ENCODE results near the gene AP2A2.

Gene AP2A2

DNA sequence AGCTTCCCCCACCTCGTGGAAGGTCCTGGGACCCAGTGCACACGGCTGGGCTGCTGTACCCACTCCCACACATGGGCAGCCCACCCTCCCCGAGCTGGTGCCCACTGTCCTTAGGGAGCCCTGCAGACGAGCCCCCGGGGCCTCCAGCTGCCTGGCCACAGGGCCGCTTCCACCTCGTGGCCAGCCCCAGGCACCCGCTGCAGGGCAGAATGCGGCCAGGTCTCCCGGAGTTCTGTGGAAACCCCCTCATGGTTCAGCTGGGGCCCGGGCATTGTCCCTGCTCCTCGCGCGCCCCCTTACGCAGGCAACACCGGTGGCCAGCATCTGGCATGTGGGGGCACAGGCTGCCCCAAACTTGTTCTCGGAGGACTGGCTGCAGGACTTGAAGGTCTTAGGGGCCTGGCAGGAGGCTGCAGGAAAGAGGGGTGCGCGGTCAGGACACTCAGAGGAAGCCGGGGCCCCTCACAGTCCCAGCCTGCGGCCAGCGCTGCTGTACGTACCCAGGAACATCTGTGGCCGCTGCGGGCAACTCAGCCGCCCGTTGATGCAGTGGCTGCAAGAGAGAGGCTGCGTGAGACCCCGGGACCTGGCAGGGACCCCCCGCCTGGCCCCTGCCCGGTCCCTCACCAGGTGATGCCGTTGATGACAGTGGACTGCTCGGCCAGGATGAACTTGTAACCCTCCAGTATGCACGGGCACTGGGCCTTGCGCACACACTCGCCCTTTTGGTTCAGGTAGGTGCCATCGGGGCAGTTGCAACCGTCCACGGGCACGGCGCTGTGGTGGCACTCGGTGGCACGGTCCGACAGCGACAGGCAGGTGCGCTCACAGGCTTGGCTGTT lies 101.2 kb downstream of the AP2A2 start:
- Histone ChIP-seq H3K4me3 (ENCODE audit: low read depth, low read length) (no peak overlapping the region), H3K9ac (ENCODE audit: low read depth, low read length) (no peak overlapping the region), H3K27me3 (ENCODE audit: control insufficient read depth, insufficient read depth, low read length) (no peaks in the 10 kb centered on the region), H3K36me3 (ENCODE audit: control insufficient read depth, insufficient read depth, low read length) (peaks cover 5% of the 10 kb centered on the region), H3K9me3 (ENCODE audit: control insufficient read depth, insufficient read depth, low read length) (no peaks in the 10 kb centered on the region), H3K4me1 (ENCODE audit: control insufficient read depth, insufficient read depth, low read length) (no peaks in the 10 kb centered on the region)

DNA sequence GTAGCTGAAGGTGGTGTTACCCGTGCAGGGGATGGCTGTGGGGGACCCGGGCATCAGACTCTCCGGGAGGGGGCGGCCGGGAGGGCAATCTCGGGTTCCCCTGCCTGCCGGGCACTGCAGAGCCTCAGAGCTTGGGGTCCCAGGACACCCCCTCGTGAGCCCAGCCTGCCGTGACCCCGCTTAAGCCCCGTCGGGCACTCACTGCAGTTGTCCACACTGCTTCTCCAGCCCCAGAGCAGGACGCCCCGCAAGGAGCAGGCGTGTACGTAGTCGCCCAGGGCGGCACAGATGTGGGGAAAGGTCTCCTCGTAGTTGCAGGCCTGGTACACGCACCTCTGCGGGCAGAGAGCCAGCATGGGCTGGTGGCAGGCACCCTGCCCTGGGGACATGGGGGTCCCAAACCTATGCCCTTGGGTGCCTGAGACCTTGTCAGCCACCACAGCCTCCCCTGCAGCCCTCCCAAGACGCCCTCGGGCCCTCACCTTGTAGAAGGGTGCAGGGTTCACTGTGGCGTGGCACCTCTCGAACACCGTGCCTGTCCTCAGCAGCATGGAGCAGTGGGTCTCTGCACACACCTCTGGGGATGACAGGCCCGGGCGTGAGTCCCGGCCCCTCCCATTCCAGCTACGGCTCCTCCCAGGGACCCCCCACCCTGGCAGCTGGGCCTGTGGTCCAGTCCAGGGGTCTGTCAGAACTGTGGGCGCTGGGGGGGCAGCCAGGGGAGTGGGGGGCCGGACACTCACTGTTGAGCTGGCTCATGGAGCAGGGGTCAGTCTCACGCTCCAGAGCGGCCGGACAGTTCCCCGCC lies 102.0 kb downstream of the AP2A2 start:
- Histone ChIP-seq H3K4me1 (ENCODE audit: control insufficient read depth, insufficient read depth, low read length) (no peaks in the 10 kb centered on the region), H3K27me3 (ENCODE audit: control insufficient read depth, insufficient read depth, low read length) (no peaks in the 10 kb centered on the region), H3K36me3 (ENCODE audit: control insufficient read depth, insufficient read depth, low read length) (peaks cover 5% of the 10 kb centered on the region)

GRCh38 chr11:1028291-1028540 lies 102.5 kb downstream of the AP2A2 start:
- Histone ChIP-seq H3K27me3 (ENCODE audit: control insufficient read depth, insufficient read depth, low read length) (no peaks in the 10 kb centered on the region), H3K9me3 (ENCODE audit: control insufficient read depth, insufficient read depth, low read length) (no peaks in the 10 kb centered on the region), H3K4me3 (ENCODE audit: low read depth, low read length) (no peak overlapping the region), H3K9ac (ENCODE audit: low read depth, low read length) (no peak overlapping the region), H3K36me3 (ENCODE audit: control insufficient read depth, insufficient read depth, low read length) (peaks cover 5% of the 10 kb centered on the region), H3K4me1 (ENCODE audit: control insufficient read depth, insufficient read depth, low read length) (no peaks in the 10 kb centered on the region)

More for the DNA sequence above, 102.0 kb downstream of the AP2A2 start:
- no peak overlapping the region for H3K9ac ChIP-seq (ENCODE audit: low read depth, low read length)
- no peak overlapping the region for H3K4me3 ChIP-seq (ENCODE audit: low read depth, low read length)
- H3K9me3 ChIP-seq (ENCODE audit: control insufficient read depth, insufficient read depth, low read length), result no peaks in the 10 kb centered on the region

GRCh38 chr11:1028616-1029015 lies 102.9 kb downstream of the AP2A2 start:
- Histone ChIP-seq H3K4me1 (ENCODE audit: control insufficient read depth, insufficient read depth, low read length) (no peaks in the 10 kb centered on the region), H3K9me3 (ENCODE audit: control insufficient read depth, insufficient read depth, low read length) (no peaks in the 10 kb centered on the region), H3K36me3 (ENCODE audit: control insufficient read depth, insufficient read depth, low read length) (peaks cover 5% of the 10 kb centered on the region), H3K4me3 (ENCODE audit: low read depth, low read length) (no peak overlapping the region), H3K9ac (ENCODE audit: low read depth, low read length) (no peak overlapping the region), H3K27me3 (ENCODE audit: control insufficient read depth, insufficient read depth, low read length) (no peaks in the 10 kb centered on the region)

DNA sequence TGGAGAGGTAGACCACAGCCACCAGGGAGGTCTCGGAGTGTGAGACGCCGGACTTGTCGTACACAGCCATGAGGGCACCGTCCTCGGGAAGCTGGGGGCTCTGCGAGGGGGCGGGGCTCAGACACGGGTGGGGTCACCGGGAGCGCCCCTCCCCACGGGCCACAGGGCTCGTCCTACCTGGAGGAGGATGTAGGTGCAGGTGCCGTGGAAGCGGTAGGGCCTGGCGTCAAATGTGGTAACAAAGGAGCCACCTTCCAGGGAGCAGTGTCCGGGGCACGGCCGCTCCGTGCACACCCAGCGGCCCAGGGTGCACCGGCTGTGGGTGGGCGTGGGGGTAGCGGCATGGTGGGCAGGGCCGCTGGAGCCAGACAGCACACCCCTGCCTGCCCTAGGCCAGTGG lies 103.4 kb downstream of the AP2A2 start:
- Histone ChIP-seq H3K27me3 (ENCODE audit: control insufficient read depth, insufficient read depth, low read length) (no peaks in the 10 kb centered on the region), H3K36me3 (ENCODE audit: control insufficient read depth, insufficient read depth, low read length) (peaks cover 5% of the 10 kb centered on the region), H3K4me3 (ENCODE audit: low read depth, low read length) (no peak overlapping the region), H3K4me1 (ENCODE audit: control insufficient read depth, insufficient read depth, low read length) (no peaks in the 10 kb centered on the region), H3K9me3 (ENCODE audit: control insufficient read depth, insufficient read depth, low read length) (no peaks in the 10 kb centered on the region), H3K9ac (ENCODE audit: low read depth, low read length) (no peak overlapping the region)

DNA sequence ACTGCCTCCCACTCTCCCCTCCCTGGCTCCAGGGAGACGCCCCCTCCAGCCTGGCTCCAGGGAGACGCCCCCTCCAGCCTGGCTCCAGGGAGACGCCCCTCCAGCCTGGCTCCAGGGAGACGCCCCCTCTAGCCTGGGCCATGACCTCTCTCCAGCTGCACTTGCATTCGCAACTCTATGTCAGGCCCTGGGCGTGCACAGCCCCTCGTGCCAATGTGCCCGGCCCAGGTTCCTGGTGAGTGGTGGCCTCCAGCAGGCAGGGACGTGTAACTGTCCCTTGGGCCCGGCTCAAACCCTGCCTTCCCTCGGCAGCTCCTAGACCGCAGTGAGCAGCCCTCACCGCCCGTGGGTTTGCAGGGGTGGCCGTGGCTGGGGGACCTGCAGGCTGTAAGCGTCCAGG lies 104.0 kb downstream of the AP2A2 start:
- no peaks in the 10 kb centered on the region for H3K27me3 ChIP-seq (ENCODE audit: control insufficient read depth, insufficient read depth, low read length)
- H3K4me1 ChIP-seq (ENCODE audit: control insufficient read depth, insufficient read depth, low read length), result no peaks in the 10 kb centered on the region

DNA sequence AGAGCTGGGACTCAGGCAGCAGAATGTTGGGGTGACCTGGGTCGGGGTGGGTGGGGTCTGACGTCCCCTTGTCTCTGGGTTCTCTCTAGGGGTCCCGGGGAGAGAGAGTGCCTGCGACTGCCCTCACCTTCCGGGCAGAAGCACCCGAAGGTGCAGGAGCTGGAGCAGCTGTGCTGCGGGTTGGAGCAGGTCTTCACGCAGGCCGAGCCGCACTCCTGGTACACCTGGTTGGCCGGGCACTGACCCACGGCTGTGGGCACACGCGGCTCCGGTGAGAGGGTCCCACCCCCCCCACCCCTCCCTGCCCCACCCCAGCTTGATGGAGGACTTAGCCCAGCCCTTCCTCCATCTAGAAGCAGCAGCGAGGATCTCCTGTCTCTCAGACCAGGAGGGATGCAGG lies 104.4 kb downstream of the AP2A2 start:
- Histone ChIP-seq H3K9me3 (ENCODE audit: control insufficient read depth, insufficient read depth, low read length) (no peaks in the 10 kb centered on the region), H3K27me3 (ENCODE audit: control insufficient read depth, insufficient read depth, low read length) (no peaks in the 10 kb centered on the region)

More for the DNA sequence above, 104.0 kb downstream of the AP2A2 start:
- no peak overlapping the region for H3K4me3 ChIP-seq (ENCODE audit: low read depth, low read length)
- no peak overlapping the region for H3K9ac ChIP-seq (ENCODE audit: low read depth, low read length)
- H3K9me3 ChIP-seq (ENCODE audit: control insufficient read depth, insufficient read depth, low read length), result no peaks in the 10 kb centered on the region
- H3K36me3 ChIP-seq (ENCODE audit: control insufficient read depth, insufficient read depth, low read length), result peaks cover 2% of the 10 kb centered on the region

DNA sequence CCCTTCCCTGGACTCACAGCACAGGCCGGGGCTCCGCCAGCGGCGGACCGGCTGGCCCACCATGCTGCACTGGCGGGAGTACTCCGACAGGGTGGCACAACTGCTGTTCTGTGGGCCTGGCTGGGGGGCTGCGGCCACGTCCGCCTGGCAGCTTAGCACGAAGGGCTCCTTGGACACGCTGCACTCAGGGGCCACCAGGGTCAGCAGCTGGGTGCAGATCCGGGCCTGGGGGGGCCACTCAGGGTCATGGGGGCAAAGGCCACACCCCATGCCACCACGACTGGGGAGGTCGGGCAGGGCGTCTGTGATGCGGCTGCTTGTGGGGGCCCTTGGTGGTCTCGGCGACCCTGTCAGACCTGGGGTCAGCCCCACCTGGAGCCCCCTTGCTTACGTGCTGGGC lies 104.9 kb downstream of the AP2A2 start:
- H3K4me1 ChIP-seq (ENCODE audit: control insufficient read depth, insufficient read depth, low read length), result no peaks in the 10 kb centered on the region
- no peaks in the 10 kb centered on the region for H3K9me3 ChIP-seq (ENCODE audit: control insufficient read depth, insufficient read depth, low read length)
- H3K36me3 ChIP-seq (ENCODE audit: control insufficient read depth, insufficient read depth, low read length), result peaks cover 2% of the 10 kb centered on the region
- H3K4me3 ChIP-seq (ENCODE audit: low read depth, low read length), result no peak overlapping the region
- no peaks in the 10 kb centered on the region for H3K27me3 ChIP-seq (ENCODE audit: control insufficient read depth, insufficient read depth, low read length)
- no peak overlapping the region for H3K9ac ChIP-seq (ENCODE audit: low read depth, low read length)

More for the DNA sequence above, 104.4 kb downstream of the AP2A2 start:
- peaks cover 2% of the 10 kb centered on the region for H3K36me3 ChIP-seq (ENCODE audit: control insufficient read depth, insufficient read depth, low read length)
- no peaks in the 10 kb centered on the region for H3K4me1 ChIP-seq (ENCODE audit: control insufficient read depth, insufficient read depth, low read length)
- H3K9ac ChIP-seq (ENCODE audit: low read depth, low read length), result no peak overlapping the region
- H3K4me3 ChIP-seq (ENCODE audit: low read depth, low read length), result no peak overlapping the region

GRCh38 chr11:1031121-1031899 lies 105.6 kb downstream of the AP2A2 start:
- Histone ChIP-seq H3K4me3 (ENCODE audit: low read depth, low read length) (no peak overlapping the region), H3K9ac (ENCODE audit: low read depth, low read length) (no peak overlapping the region), H3K9me3 (ENCODE audit: control insufficient read depth, insufficient read depth, low read length) (no peaks in the 10 kb centered on the region), H3K36me3 (ENCODE audit: control insufficient read depth, insufficient read depth, low read length) (peaks cover 2% of the 10 kb centered on the region), H3K4me1 (ENCODE audit: control insufficient read depth, insufficient read depth, low read length) (no peaks in the 10 kb centered on the region), H3K27me3 (ENCODE audit: control insufficient read depth, insufficient read depth, low read length) (no peaks in the 10 kb centered on the region)

DNA sequence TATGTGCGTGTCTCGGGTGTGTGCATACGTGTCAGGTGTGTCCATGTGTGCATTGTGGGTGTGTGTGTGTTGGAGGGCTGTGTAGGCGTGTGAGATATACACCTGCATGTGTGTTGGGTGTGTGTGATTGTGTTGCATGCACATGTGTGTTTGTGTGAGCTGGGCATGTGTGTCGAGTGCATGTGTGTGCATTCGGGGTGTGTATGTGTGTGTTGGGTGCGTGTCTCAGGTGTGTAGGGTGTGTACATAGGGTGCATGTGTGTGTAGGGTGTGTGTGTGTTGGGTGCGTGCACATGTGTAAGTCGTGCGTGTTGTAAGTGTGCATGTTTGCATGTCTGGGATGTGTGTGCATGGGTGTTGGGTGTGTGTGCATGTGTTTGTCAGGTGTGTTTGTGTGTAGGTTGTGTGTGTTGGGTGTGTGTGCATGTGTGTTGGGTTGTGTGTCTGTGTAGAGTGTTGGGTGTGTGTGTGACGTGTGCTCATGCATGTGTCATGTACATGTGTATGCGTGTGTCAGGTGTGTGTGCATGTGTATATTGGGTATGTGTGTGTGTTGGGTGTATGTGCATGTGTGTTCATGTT lies 106.7 kb downstream of the AP2A2 start:
- Histone ChIP-seq H3K9me3 (ENCODE audit: control insufficient read depth, insufficient read depth, low read length) (no peaks in the 10 kb centered on the region), H3K36me3 (ENCODE audit: control insufficient read depth, insufficient read depth, low read length) (no peaks in the 10 kb centered on the region), H3K4me1 (ENCODE audit: control insufficient read depth, insufficient read depth, low read length) (no peaks in the 10 kb centered on the region), H3K9ac (ENCODE audit: low read depth, low read length) (no peak overlapping the region), H3K27me3 (ENCODE audit: control insufficient read depth, insufficient read depth, low read length) (no peaks in the 10 kb centered on the region), H3K4me3 (ENCODE audit: low read depth, low read length) (no peak overlapping the region)

DNA sequence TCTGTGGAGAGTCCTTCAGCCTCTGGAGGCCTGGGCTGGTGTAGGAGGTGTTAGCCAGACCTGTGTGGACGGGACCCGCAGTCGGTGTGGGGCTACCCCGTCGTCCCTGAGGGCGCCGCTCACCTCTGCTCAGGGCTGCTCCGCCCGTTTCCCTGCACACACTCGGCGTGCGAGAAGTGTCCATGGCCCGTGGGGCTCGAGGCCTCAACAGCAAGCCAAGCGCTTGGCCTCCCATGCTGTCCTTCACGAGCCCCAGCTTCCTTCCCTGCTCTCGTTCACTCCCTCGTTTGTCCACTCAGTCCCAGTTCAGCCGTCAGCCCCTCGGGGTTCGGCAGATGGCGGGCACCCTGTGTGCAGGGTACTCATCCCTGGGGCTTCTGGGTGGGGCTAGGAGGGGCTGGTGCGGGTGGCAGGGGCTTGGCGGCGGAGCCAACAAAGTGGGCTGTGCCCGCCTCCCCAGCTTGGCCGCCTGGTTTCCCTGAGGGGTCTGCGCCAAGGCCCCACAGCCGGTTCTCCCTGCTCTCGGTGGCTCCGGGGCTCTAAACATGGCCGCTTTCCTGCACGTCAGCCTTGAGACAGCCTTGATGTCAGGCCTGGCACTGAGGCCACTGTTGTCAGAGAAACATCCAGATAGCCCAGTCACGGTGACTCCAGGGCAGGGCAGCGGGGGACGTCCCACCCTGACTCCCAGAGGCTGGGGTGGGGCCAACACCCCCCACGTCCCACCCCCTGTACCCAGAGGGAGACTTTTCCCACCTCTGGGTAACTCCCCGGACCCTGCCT lies 107.5 kb downstream of the AP2A2 start:
- no peaks in the 10 kb centered on the region for H3K9me3 ChIP-seq (ENCODE audit: control insufficient read depth, insufficient read depth, low read length)
- no peaks in the 10 kb centered on the region for H3K4me1 ChIP-seq (ENCODE audit: control insufficient read depth, insufficient read depth, low read length)
- H3K9ac ChIP-seq (ENCODE audit: low read depth, low read length), result no peak overlapping the region
- H3K27me3 ChIP-seq (ENCODE audit: control insufficient read depth, insufficient read depth, low read length), result no peaks in the 10 kb centered on the region
- no peak overlapping the region for H3K4me3 ChIP-seq (ENCODE audit: low read depth, low read length)
- H3K36me3 ChIP-seq (ENCODE audit: control insufficient read depth, insufficient read depth, low read length), result no peaks in the 10 kb centered on the region

Measured in iPS-15b (cell line).